Prostate gland (tissue), 2 donors: ENCODE measurements around the gene MRPL23. TPM values are rescaled to one million over a fixed set of nuclear protein-coding genes. Genes with fewer than 3 reads are reported as not detected.

ENCODE experiments used
- DNase-seq: peaks from one replicate; pipeline ENCODE4 v3.0.0-alpha.2; 2019; ENCODE audit warnings: low spot score
- H3K27ac ChIP-seq, 2 donors: fragments of 200-600 bp; sonication (generic); 2 replicates each; pipeline ENCODE4 v1.5.1; 2017 to 2019
- H3K27me3 ChIP-seq: fragments of 200-600 bp; sonication (generic); replicated peaks from 2 replicates; pipeline ENCODE4 v1.5.1; 2019; ENCODE audit not compliant: insufficient read depth
- H3K36me3 ChIP-seq, 2 donors: fragments of 200-600 bp; sonication (generic); 1 replicate in 1 of 2; 2 replicates in 1 of 2; pipeline versions ENCODE4 v1.5.1 to v1.8.1; 2017 to 2019
- H3K4me1 ChIP-seq: fragments of 200-600 bp; sonication (generic); replicated peaks from 2 replicates; pipeline ENCODE4 v1.5.1; 2019
- H3K4me3 ChIP-seq, 2 donors: fragments of 200-600 bp; sonication (generic); 2 replicates each; pipeline ENCODE4 v1.5.1; 2017 to 2019
- H3K9me3 ChIP-seq: fragments of 200-600 bp; sonication (generic); 2 replicates; pipeline ENCODE4 v1.5.1; 2017
- CTCF ChIP-seq, 4 experiments: fragments of 200-600 bp in 2 of 4; fragments of 450-650 bp in 2 of 4; sonication (generic) in 2 of 4; IDR thresholded peaks; 1 replicate in 3 of 4; 2 replicates in 1 of 4; pipeline ENCODE4 v1.5.1; 2016 to 2019; ENCODE audit warnings: antibody characterized with exemption in 4 of 4, mild to moderate bottlenecking in 2 of 4, moderate library complexity in 2 of 4
- POLR2A ChIP-seq: fragments of 450-650 bp; IDR thresholded peaks from one replicate; pipeline ENCODE4 v1.6.1; 2016; ENCODE audit warnings: antibody characterized with exemption, mild to moderate bottlenecking
- POLR2AphosphoS5 ChIP-seq: sonication (generic); formaldehyde crosslinking; IDR thresholded peaks from one replicate; pipeline ENCODE4 v1.6.1; 2017; ENCODE audit warnings: antibody characterized with exemption
- WGBS: methylation state at CpG from one replicate; pipeline ENCODE4 v1.1.5; 2018; 5-methylcytosine and 5-hydroxymethylcytosine counted together
- intact Hi-C: fragments of 100-400 bp; cut with DNase I; formaldehyde crosslinking; loops from one replicate; pipeline ENCODE4 v1.14.2; 2022
- total RNA-seq, 2 donors: library from RNA; depleted of rRNA; stranded (reverse); fragments of >200 nt; gene quantifications; one replicate each; pipeline ENCODE4 v1.1.0, GENCODE V29; 2016

MRPL23 gene
- total RNA-seq, 2 donors from 2014 or later: 155 to 162 TPM

GRCh38 chr11:1918436-1919315, 28.5 kb upstream of the MRPL23 start:
- Histone ChIP-seq H3K4me1 (no peaks in the 10 kb centered on the region), H3K27ac (no peak overlapping the region), H3K4me3 (no peak overlapping the region), H3K9me3 (no peaks in the 10 kb centered on the region), H3K36me3 (no peaks in the 10 kb centered on the region), H3K27me3 (no peaks in the 10 kb centered on the region)
- intact Hi-C loops: loop anchor here (1.0 to 5.0 kb wide), 2 partner anchors 25 to 36 kb away; no protein-coding TSS in a partner anchor
- DNase-seq: no peak
- 86% methylated on average over 22 of the region's 29 CpGs for WGBS
- TF ChIP-seq POLR2AphosphoS5: no peak
- no peak for TF ChIP-seq POLR2A
- no peak for TF ChIP-seq CTCF (IDR thresholded peaks at IDR 0.05)

- H3K27ac ChIP-seq: no peak within 1 kb of the TSS
- H3K4me3 ChIP-seq: no peak within 1 kb of the TSS
- no peaks in the 10 kb centered on the region for H3K9me3 ChIP-seq
- no peak for DNase-seq
- H3K4me1 ChIP-seq: no peaks in the 10 kb centered on the region
- H3K27me3 ChIP-seq: no peaks in the 10 kb centered on the region
- WGBS: 85% methylated on average over 31 of the region's 31 CpGs
- intact Hi-C loops: loop anchor here (5.0 to 10.0 kb wide), 3 partner anchors 37 to 235 kb away; partner anchors contain the start of gene KRTAP5-6
- TF ChIP-seq POLR2A (no peak), CTCF (IDR thresholded peaks at IDR 0.05) (no peak), POLR2AphosphoS5 (no peak)
- no peaks in the 10 kb centered on the region for H3K36me3 ChIP-seq
Measured at GRCh38 chr11:1919391-1920127, 27.6 kb upstream of the MRPL23 start, which contains the start of gene TNNT3. Gene TNNT3 (plus strand): TSS chr11:1919703. CDS start chr11:1922875, 3,172 bp downstream.

- TF ChIP-seq POLR2A (no peak), POLR2AphosphoS5 (no peak), CTCF (IDR thresholded peaks at IDR 0.05) (no peak)
- no peaks in the 10 kb centered on the region for H3K4me1 ChIP-seq
- no peaks in the 10 kb centered on the region for H3K27me3 ChIP-seq
- WGBS: 90% methylated on average over 23 of the region's 25 CpGs
- no peak overlapping the region for H3K27ac ChIP-seq
- H3K36me3 ChIP-seq: no peaks in the 10 kb centered on the region
- intact Hi-C loops: loop anchor here (10.0 kb wide), 2 partner anchors 226 to 234 kb away; partner anchors contain the start of gene KRTAP5-6
- H3K4me3 ChIP-seq: no peak overlapping the region
- H3K9me3 ChIP-seq: no peaks in the 10 kb centered on the region
- DNase-seq: no peak
Measured at GRCh38 chr11:1920128-1920908, 26.8 kb upstream of the MRPL23 start.

- Histone ChIP-seq H3K4me3 (no peak overlapping the region), H3K36me3 (no peaks in the 10 kb centered on the region), H3K27me3 (no peaks in the 10 kb centered on the region), H3K9me3 (no peaks in the 10 kb centered on the region), H3K4me1 (no peaks in the 10 kb centered on the region), H3K27ac (no peak overlapping the region)
- no peak for DNase-seq
- intact Hi-C loops: loop anchor here (10.0 kb wide), 2 partner anchors 226 to 234 kb away; partner anchors contain the start of gene KRTAP5-6
- WGBS: 81% methylated on average over 21 of the region's 21 CpGs
- TF ChIP-seq POLR2AphosphoS5 (no peak), CTCF (IDR thresholded peaks at IDR 0.05) (no peak), POLR2A (no peak)
Measured at GRCh38 chr11:1920909-1921573, 26.1 kb upstream of the MRPL23 start.
